HG03457 (cell line): ENCODE data around the gene SAG.
"Not testable (repeated sequence)": the region's sequence is repeated elsewhere in the genome, so short reads cannot be mapped to it uniquely, and the experiment has no call there.

Experiments used
- ATAC-seq: cut with Tn5 transposase; IDR thresholded peaks from one replicate; pipeline ENCODE4 v1.9.1; 2021; ENCODE audit warnings: moderate number of reproducible peaks; ENCODE audit not compliant: unreplicated experiment

Gene SAG

GRCh38 chr2:233328922-233329321, 21.3 kb downstream of the SAG start:
- no peak for ATAC-seq

DNA sequence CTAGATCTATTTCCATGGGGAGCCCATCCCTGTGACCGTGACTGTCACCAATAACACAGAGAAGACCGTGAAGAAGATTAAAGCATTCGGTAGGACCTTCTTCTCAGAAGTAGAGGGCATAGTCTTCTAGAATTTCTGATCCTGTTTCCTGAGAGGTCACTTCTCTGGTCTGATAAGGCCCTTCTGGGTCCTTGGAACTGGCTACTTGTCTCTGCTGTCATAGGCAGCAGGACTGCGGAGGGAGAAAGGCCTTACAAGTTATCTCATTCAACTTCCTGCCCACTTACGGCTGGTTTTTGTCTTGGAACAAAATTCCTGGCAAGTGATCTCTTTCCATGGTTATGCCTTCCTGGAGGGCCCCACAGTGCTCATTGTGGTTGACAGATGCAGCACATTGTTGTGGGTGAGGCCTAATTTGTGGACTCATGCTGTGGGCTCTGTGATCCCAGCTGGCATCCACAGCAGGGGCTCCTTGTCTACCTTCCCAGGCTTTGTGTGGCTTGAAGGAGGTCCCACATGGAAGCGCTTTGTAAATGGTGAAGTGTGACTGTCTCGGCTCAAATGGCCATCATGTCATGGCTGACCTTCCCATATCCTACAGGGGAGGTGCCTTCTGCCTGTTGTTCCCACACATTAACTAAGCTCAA, 22.0 kb downstream of the SAG start:
- ATAC-seq = no peak

GRCh38 chr2:233331536-233331935, 23.9 kb downstream of the SAG start:
- peak; percentile 41 for ATAC-seq

GRCh38 chr2:233332125-233332524, 24.5 kb downstream of the SAG start:
- ATAC-seq = no peak

GRCh38 chr2:233334915-233335314, 27.3 kb downstream of the SAG start:
- ATAC-seq = no peak

GRCh38 chr2:233336091-233336490, 28.5 kb downstream of the SAG start:
- ATAC-seq = not testable (repeated sequence)

- ATAC-seq = no peak
Measured at GRCh38 chr2:233336541-233336940, 28.9 kb downstream of the SAG start.

DNA sequence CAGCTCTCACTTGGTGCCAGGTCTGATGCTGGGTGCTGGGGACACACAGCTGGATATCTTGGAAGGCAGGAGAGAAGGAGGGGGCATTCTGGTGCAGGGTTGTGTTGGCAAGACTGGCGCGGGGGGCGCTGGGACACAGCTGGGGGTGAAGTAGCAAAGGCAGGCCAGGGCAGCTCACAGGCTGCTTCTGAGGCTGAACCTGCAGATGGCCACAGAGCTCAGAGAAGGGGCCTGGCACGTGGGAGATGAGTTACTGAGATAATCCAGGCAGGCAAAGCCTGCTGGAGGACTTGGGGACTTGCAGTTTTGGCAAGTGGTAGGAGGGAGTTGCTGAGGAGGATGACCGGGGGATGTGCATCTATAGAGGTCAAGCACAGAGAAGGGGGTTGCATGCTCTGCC, 30.4 kb downstream of the SAG start:
- no peak for ATAC-seq

DNA sequence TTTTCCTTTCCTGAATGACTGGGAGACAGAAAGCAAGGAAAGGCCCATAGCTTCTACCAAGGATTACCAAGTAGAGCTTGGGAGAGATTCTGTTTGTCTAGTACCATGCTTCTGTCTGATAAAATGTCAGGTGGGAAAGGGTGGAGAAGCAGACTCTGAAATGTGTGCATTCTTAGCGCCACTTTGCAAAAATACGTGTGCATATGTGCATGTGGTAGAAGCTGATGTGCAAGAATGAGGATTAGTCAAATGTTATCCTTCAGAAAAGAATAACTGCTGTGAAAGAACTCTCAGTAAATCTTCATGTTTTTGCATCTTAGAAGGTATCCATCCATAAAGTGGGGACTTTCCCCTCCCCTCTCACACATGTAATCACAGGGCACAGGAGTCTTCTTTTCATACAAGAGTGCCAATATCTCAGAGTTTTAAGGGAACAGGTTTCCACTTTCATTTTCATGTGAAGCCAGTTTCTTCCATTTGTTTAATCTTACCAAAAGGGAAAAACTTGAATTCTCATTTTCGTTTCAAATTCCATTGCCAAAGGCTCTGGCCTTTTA, 31.3 kb downstream of the SAG start:
- no peak for ATAC-seq

DNA sequence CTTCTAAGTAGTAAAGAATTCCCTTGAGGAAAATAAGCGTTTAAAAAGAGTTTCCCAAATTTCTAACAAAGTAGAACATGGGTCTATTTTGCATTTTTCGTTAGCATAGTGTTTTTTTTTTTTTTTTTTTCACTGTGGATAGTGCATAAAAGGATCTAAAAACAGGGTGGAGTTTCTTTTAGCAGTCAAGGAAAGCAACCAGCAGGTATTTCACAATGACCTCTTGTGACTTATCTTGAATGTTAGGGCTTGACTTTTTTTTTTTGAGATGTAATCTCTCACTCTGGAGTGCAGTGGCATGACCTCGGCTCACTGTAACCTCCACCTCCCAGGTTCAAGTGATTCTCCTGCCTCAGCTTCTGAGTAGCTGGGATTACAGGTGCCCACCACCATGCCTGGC, 31.8 kb downstream of the SAG start:
- ATAC-seq = no peak

GRCh38 chr2:233341296-233341695, 33.7 kb downstream of the SAG start:
- no peak for ATAC-seq

DNA sequence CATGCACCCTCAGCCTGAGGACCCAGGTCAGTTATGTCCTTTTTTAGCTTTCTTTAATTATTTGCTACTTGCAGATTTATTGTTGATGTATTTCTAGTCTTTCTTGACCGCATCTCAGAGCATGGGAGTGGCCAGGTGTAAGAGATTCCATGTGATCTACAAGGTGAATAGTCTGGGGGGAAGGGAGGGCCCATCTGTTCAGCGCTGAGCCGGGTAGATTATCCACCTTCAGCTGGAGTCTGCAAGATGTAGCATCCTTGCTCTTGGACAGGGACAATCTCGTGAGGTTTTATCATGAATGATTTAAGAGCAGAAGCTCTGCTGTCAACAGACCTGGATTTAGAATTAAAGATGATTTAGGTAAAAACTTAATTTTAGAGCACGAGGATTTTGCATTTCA, 34.7 kb downstream of the SAG start:
- no peak for ATAC-seq

DNA sequence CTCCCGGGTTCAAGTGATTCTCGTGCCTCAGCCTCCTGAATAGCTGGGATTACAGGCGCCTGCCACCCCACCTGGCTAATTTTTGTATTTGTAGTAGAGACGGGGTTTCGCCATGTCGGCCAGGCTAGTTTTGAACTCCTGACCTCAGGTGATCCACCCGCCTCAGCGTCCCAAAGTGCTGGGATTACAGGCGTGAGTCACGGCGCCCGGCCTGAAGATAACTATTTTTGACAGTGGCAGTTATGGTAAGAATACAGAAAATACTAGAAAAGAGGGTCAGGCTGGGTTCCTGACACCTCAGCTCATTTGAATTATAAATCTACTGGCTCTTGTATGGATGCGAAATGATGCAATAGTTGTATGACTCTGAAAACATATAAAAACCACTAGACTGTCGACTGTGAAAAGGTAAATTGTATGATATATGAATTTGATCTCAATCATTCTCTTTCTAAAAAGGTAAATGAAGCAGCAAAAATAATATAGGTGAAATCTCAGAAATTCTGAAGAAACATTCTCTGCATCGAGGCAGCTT, 35.6 kb downstream of the SAG start:
- no peak for ATAC-seq

GRCh38 chr2:233346376-233346775, 38.8 kb downstream of the SAG start:
- ATAC-seq = no peak

GRCh38 chr2:233346930-233347329, 39.3 kb downstream of the SAG start:
- ATAC-seq = no peak

DNA sequence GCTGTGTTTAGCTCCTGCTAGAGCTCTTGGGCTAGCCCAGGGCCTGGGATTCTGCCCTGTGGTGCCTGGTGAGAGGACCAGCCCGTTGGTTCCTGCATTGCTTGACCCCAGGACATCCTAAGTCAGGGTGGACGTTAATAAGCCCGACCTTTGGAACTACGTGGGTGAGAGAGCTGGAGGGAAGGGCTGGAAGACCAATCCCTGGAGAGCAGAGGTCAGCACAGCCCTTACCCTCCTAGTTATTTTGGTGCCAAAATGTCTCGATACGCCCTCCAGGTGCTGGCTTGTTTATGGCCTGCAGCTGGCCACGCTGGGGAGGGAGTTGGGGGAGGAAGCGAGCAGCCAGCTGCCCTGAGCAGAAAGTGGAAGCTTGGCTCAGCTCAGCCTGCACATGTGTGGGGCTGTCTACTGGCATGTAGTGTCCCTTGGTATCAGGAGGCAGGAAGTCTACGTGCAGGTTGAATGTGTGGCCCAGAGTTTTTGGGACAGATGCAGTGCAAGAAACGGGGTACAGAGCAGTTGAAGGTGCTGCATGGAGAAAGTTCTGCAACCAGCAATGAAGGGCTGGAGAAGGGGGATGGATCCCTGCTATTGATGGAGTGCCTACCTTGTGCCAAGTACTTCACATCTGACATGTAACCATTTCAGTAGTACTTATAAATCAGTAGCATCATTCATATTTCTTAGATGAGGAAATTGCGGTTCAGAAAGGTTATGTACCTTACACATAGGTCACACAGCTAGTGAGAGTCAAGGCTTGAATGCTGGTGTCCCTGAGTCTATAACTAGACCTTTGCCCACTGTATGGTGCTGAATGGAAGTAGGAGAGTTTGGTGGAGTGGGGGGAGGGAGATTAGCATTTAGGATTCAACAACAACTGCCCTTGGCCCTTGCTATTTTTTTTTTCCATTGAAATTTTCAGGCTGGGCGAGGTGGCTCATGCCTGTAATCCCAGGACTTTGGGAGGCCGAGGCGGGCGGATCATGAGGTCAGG, 41.7 kb downstream of the SAG start:
- ATAC-seq = no peak

DNA sequence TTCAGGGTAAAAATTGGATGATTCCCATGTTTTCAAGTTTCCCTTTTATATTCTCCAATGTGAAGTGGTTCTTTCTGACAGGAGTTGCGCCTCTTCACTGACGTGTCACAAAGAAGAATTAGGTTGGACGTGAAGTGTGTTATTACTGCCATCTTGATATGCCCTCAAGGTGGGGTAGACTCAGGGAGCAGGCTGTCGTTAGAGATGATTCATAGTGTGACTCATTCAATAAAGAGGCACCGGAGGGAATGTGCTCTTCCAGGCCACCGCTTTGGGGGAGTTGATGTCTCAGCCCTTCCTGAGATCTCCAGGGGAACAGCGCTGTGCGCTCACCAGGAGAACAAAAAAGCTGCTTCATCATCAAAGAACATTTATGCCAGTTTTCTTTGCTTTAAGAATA, 43.1 kb downstream of the SAG start:
- ATAC-seq = no peak

GRCh38 chr2:233351423-233351822, 43.8 kb downstream of the SAG start:
- ATAC-seq = no peak

DNA sequence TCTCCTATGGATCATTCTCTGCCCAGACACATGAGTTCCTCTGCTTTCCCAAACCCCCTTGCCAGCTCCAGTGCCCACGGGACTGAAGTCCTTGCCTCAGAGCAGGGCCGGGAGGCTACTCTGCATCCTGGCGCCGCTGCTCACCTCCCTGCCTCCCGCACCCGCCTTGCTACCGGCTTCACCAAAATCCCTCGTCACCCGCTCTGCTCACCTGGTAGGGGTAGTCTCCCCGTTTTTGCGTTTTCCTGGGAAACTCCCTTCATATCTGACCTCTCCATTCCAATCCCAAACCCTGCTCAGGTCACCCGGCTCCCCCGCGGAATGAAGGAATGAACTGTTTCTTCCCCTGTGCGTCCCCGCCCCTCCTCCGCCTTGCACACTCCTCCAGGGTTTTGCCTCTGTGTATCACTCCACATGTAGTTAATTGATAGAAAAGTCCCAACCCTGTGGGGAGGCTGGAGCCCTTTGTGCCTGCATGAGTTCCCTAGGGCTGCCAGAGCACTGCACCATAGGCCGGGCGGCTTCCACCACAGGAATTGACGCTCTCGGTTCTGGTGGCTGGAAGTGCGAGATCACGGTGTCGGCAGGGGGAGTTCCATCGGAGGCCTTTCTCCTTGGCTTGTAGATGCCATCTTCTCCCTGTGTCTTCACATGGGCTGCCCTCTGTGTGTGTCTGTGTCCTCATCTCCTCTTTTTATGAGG, 44.7 kb downstream of the SAG start:
- ATAC-seq = no peak

- no peak for ATAC-seq
Measured at GRCh38 chr2:233353101-233353768, 45.6 kb downstream of the SAG start.
